MG63 (cell line): Measurements from ENCODE around the gene RGS19. TPM values are rescaled to one million over a fixed set of nuclear protein-coding genes. Genes with fewer than 3 reads are reported as not detected.

Experiments
- DNase-seq: peaks from one replicate; pipeline ENCODE4 v3.0.0-alpha.2; 2020
- H3K27me3 ChIP-seq: fragments of 250-450 bp; sonication (Bioruptor Pico); 2 replicates; pipeline ENCODE4 v1.5.1; 2020; ENCODE audit warnings: mild to moderate bottlenecking, moderate library complexity
- H3K36me3 ChIP-seq: fragments of 250-450 bp; sonication (Bioruptor Pico); 2 replicates; pipeline ENCODE4 v1.5.1; 2020; ENCODE audit warnings: mild to moderate bottlenecking, moderate library complexity
- H3K4me3 ChIP-seq: fragments of 250-450 bp; sonication (Bioruptor Pico); 2 replicates; pipeline ENCODE4 v1.5.1; 2020; ENCODE audit warnings: mild to moderate bottlenecking, moderate library complexity
- H3K9me3 ChIP-seq: fragments of 250-450 bp; sonication (Bioruptor Pico); 2 replicates; pipeline ENCODE4 v1.5.1; 2020; ENCODE audit warnings: mild to moderate bottlenecking, moderate library complexity
- total RNA-seq: library from RNA; depleted of rRNA; stranded (reverse); fragments of >200 nt; shearing (Covaris generic); gene quantifications from 2 replicates; pipeline ENCODE4 v1.2.3, GENCODE V29; 2014; ENCODE audit warnings: low replicate concordance

Gene RGS19
- total RNA-seq, 1 experiment from 2014 or later = 40.9 TPM

- DNase-seq = no peak
- Histone ChIP-seq H3K36me3 (no peaks in the 10 kb centered on the region), H3K9me3 (no peaks in the 10 kb centered on the region), H3K4me3 (no peak overlapping the region), H3K27me3 (no peaks in the 10 kb centered on the region)
These were observed 5.4 kb upstream of the RGS19 start for GRCh38 chr20:64084685-64085152.

GRCh38 chr20:64083804-64084684, 4.7 kb upstream of the RGS19 start, which contains the start of gene LKAAEAR1:
Gene LKAAEAR1 (minus strand): TSS chr20:64084398. CDS start chr20:64084219, 179 bp downstream.
- Histone ChIP-seq H3K27me3 (no peaks in the 10 kb centered on the region), H3K4me3 (peak within 1 kb of the TSS; percentile 52), H3K9me3 (no peaks in the 10 kb centered on the region), H3K36me3 (no peaks in the 10 kb centered on the region)
- no peak for DNase-seq

DNA sequence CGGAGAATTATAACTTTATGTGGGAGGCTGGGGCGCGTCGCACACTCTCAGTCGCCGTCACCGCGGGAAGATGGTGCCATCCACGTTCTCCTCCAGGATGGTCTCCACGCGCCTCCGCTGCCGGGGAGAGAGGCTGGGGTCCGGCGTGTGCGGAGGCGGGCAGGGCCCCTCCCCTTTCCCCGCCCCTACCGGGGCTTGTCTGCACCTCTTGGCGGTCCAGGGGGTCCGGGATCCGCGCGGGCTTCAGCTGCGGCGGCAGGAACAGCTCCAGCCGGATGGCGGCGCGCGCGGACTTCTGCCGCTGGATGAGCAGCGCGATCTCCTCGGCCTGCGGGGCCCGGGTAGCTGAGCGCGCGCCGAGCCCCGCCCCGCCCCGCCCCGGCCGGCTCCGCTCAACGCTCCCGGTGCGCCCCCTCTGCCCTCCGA, 4.1 kb upstream of the RGS19 start:
- Histone ChIP-seq H3K36me3 (no peaks in the 10 kb centered on the region), H3K9me3 (no peaks in the 10 kb centered on the region), H3K27me3 (no peaks in the 10 kb centered on the region), H3K4me3 (peak overlapping the region; percentile 52)
- peak; percentile 89 for DNase-seq

DNA sequence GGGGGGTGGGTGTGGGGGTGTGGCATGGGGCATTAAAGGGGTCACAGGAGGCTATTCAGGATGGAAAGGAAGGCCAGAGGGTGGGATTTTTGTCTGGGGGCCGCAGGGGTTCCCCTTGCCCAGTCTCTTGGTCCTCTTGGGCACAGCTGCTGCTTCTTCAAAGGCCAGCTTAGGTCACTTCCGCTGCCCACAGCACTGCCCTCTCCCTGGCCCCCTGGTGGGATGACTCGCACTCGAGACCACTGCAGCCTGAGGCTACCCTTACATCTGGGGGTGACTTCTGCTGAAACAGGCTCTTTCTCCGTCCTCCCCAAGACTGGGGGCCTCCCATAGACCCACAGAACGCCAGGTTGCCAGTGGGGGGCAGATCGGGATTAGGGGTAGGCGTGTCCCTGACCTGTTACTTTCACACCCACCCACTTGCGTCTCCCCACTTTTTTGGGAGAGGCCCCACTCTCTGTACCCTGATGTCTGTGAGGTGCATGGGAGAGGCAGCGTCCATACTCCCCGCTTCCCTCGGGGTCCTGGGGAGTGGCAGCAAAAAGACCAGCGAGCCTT, 3.6 kb upstream of the RGS19 start:
- no peaks in the 10 kb centered on the region for H3K9me3 ChIP-seq
- no peaks in the 10 kb centered on the region for H3K27me3 ChIP-seq
- DNase-seq = peak; percentile 45
- H3K36me3 ChIP-seq = no peaks in the 10 kb centered on the region
- H3K4me3 ChIP-seq = peak overlapping the region; percentile 52

DNA sequence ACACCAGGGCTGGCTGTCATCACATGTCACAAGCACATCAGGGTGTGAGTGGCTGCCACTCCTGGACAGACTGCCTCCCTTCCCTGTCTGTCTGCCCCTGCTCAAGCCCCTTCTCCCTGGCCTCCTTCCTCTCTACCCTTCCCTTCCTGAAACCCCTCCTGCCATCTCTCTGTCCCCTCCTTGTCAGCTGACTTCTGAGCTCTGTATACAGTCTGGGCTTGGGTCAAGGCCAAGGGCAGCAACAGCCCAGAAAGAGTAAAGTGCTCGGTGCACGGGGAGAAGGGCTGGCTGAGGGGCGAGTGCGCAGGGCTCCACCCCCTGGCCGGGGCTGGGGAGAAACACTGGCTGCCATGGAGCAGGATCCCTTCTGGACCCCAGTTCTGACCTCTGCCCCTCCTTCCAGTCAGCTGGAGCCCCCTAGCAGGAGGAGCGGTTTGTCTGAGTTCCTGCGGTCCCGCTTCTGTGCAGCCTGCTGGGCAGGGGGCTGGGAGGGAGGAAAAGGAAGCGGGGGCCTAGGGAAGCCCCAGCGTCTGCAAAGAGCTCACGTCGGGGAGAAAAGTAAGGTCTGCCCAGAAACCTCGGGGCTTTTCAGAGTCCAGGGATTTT, 2.9 kb upstream of the RGS19 start:
- Histone ChIP-seq H3K4me3 (no peak overlapping the region), H3K36me3 (no peaks in the 10 kb centered on the region; the same call in 1 of the 2 replicates), H3K27me3 (no peaks in the 10 kb centered on the region), H3K9me3 (no peaks in the 10 kb centered on the region)
- DNase-seq = no peak

DNA sequence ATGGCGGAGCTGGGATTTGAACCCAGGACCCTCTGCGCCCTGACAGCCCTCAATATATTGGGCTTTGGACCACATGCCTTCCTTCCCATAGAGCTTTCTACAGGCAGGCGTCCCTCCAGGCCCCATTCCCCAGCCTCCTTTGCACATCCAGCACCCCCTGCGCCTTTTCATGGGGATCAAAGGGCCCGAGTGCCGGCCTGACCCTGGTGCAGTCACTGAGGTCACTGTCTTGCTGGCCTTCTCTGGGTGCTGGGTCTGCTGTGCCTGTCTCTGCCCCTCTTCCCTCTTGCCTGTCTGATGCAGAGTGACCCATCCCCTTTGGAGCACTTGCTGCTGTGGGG, 2.3 kb upstream of the RGS19 start:
- DNase-seq = no peak
- Histone ChIP-seq H3K4me3 (no peak overlapping the region), H3K36me3 (no peaks in the 10 kb centered on the region; the same call in 1 of the 2 replicates), H3K27me3 (no peaks in the 10 kb centered on the region), H3K9me3 (no peaks in the 10 kb centered on the region)

DNA sequence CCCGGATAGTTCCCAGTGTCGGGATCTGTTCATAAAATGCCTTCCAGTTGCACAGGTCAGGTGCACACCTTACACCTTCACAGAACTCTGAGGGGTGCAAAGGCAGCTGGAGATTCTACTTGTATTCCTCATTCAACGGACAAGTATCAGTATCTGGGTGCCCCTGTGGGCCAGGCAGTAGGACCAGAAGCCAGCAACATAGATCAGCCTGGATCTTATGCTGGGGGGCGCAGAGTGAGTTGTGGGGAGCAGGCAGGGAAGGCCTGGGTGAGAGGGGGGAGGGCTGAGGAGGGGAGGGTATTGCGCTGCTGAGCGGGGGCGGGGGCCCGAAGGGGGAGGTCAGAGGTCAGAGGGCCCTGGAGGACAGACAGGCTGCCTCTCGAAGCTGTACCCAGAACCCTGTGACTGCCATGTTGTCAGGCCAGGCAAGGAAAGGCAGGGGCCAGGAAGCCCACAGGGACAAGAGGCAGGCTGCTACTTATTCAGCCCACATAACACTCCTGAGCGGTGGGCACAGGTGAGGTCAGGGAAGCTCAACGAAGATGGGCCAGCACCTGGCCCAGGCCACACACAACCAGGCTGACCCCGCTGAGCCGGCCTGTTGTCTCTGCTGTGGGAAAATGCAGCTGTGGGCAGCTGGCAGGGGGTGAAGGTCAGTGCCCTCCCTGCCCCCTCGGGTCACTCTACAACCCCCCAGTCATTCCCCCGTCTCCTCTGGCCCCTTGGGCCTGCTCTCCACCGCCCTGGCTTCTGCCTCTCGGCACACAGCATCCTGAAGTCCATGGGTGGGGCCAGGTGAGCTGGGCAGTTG, 1.7 kb upstream of the RGS19 start:
- H3K9me3 ChIP-seq = no peaks in the 10 kb centered on the region
- no peak for DNase-seq
- no peaks in the 10 kb centered on the region for H3K27me3 ChIP-seq
- peaks cover 5% of the 10 kb centered on the region for H3K36me3 ChIP-seq
- H3K4me3 ChIP-seq = no peak overlapping the region

GRCh38 chr20:64080013-64080812, 895 bp upstream of the RGS19 start, which contains the start of gene OPRL1:
Gene OPRL1 (plus strand): TSS chr20:64080082. CDS start chr20:64092721, 12,639 bp downstream.
- H3K4me3 ChIP-seq = peak within 1 kb of the TSS; percentile 94
- no peaks in the 10 kb centered on the region for H3K27me3 ChIP-seq
- H3K36me3 ChIP-seq = peaks cover 6% of the 10 kb centered on the region
- H3K9me3 ChIP-seq = no peaks in the 10 kb centered on the region
- DNase-seq = no peak

- no peaks in the 10 kb centered on the region for H3K9me3 ChIP-seq
- H3K27me3 ChIP-seq = no peaks in the 10 kb centered on the region
- no peak for DNase-seq
- H3K4me3 ChIP-seq = peak overlapping the region; percentile 94
- peaks cover 10% of the 10 kb centered on the region for H3K36me3 ChIP-seq
These were observed 415 bp downstream of the RGS19 start for GRCh38 chr20:64078934-64079272.

GRCh38 chr20:64077876-64078551, 1.3 kb downstream of the RGS19 start:
- Histone ChIP-seq H3K4me3 (peak overlapping the region; percentile 94; the same call in 1 of the 2 replicates), H3K36me3 (peaks cover 16% of the 10 kb centered on the region), H3K27me3 (no peaks in the 10 kb centered on the region), H3K9me3 (no peaks in the 10 kb centered on the region)
- DNase-seq = no peak

DNA sequence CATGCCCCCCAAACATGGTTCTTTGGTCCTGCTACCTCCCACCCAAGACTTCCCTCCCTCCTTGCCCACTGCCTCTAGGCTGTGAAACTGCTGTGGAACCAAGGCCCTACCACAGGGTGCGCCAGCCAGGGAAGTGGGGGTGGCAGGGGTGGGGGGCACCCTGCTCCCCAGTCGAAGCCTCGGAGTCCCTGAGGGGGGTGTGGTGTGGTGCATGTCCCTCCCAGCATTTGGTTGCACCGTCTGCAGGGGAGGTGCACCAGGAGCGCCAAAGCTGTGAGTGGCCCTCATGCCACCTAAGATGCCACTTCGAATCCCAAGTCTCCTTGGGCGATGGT, 1.8 kb downstream of the RGS19 start:
- Histone ChIP-seq H3K36me3 (peaks cover 16% of the 10 kb centered on the region), H3K4me3 (no peak overlapping the region), H3K27me3 (no peaks in the 10 kb centered on the region), H3K9me3 (no peaks in the 10 kb centered on the region)
- no peak for DNase-seq

- H3K9me3 ChIP-seq = no peaks in the 10 kb centered on the region
- H3K4me3 ChIP-seq = no peak overlapping the region
- no peak for DNase-seq
- H3K36me3 ChIP-seq = peaks cover 19% of the 10 kb centered on the region
- H3K27me3 ChIP-seq = no peaks in the 10 kb centered on the region
These were observed 2.2 kb downstream of the RGS19 start for GRCh38 chr20:64077094-64077493.

DNA sequence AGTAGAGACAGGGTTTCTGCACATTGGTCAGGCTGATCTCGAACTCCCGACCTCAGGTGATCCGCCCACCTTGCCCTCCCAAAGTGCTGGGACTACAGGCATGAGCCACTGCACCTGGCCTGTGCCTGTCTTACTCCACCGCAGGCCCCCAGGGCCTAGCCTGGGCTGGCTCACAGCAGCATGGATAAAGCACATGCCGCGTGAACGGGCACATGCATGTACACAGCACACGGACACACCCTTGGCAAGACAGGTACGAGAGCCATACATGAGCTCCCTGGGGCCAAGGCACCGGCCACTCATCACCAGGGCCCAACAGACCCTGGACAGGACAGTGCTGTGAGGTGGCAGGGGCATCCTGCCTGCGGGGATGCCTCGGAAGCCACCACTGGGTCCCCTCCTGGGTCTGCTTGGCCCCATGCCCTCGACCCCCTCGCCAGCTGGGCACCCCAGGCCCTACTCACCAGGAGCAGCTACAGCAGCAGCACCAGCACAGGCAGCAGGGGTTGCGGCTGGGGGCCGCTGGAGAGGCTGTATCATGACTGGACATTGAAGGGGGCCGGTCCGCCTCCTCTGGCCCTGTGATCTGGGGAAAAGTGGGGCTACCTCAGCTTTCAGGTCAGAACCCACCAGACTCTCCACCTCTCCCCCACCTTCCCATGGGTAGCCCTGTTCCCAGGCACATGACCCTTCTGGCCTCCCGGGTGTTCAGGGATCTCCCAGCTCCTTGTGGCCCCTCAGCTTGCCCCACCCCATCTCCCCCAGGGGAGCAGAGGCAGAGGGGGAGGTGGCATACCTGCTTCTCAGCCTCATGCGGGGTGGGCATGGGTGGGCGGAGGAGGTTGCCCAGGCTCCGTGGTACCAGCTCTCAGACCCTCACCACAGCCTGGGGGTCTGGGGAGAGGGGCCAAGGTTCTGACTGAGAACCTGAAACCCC, 3.0 kb downstream of the RGS19 start:
- no peaks in the 10 kb centered on the region for H3K9me3 ChIP-seq
- H3K27me3 ChIP-seq = no peaks in the 10 kb centered on the region
- no peak overlapping the region for H3K4me3 ChIP-seq
- peaks cover 19% of the 10 kb centered on the region for H3K36me3 ChIP-seq
- no peak for DNase-seq

GRCh38 chr20:64075556-64075955, 3.8 kb downstream of the RGS19 start:
- no peak overlapping the region for H3K4me3 ChIP-seq
- H3K36me3 ChIP-seq = peaks cover 19% of the 10 kb centered on the region
- H3K9me3 ChIP-seq = no peaks in the 10 kb centered on the region
- DNase-seq = no peak
- no peaks in the 10 kb centered on the region for H3K27me3 ChIP-seq

GRCh38 chr20:64074963-64075362, 4.4 kb downstream of the RGS19 start:
- Histone ChIP-seq H3K4me3 (no peak overlapping the region), H3K36me3 (peaks cover 19% of the 10 kb centered on the region), H3K27me3 (no peaks in the 10 kb centered on the region), H3K9me3 (no peaks in the 10 kb centered on the region)
- no peak for DNase-seq
